GM12878 (cell line): ENCODE results near the gene LEMD2. TPM values are rescaled to one million over a fixed set of nuclear protein-coding genes. Genes with fewer than 3 reads are reported as not detected.

Experiments
- ATAC-seq: fragments of 200-7000 bp; cut with Tn5 transposase; 3 replicates; pipeline ENCODE4 v1.9.1; 2020; ENCODE audit warnings: mild to moderate bottlenecking, moderate library complexity
- BruUV-seq: library from RNA; stranded (reverse); fragments of 400-500 nt; replicated peaks from 2 replicates; lab custom pipeline; 2021; lab: Mats Ljungman, UMichigan
- CTCF ChIA-PET: fragments of 300-600 bp; sonication (Branson Sonifier 250); formaldehyde crosslinking; extraction: SDS; loops from one replicate; lab custom pipeline; 2021; ENCODE audit warnings: inconsistent platforms; lab: Yijun Ruan, JAX
- POLR2A ChIA-PET: fragments of 350-600 bp; formaldehyde crosslinking; extraction: SDS; loops from one replicate; lab custom pipeline; 2021; ENCODE audit warnings: inconsistent platforms; lab: Charles Lee
- RAD21 ChIA-PET: fragments of 300-600 bp; sonication (Branson Sonifier 250); formaldehyde crosslinking; loops from one replicate; lab custom pipeline; 2023; ENCODE audit warnings: antibody characterized with exemption; ENCODE audit not compliant: unreplicated experiment; lab: Charles Lee
- SMC1A ChIA-PET: fragments of 300-600 bp; sonication (Branson Sonifier 250); formaldehyde crosslinking; loops from one replicate; lab custom pipeline; 2023; ENCODE audit not compliant: unreplicated experiment, uncharacterized antibody; lab: Charles Lee
- DNase-seq: peaks from one replicate; pipeline ENCODE4 v3.0.0-alpha.2; 2011; ENCODE audit warnings: low read depth, low spot score
- FAIRE-seq: peaks from 3 replicates; lab custom pipeline; 2011; peaks lifted over from hg19 to GRCh38; lab: Jason Lieb, UNC
- H2AFZ ChIP-seq: 2 replicates; pipeline ENCODE4 v1.6.0; 2011; ENCODE audit warnings: low read depth, low read length, control low read depth; ENCODE audit not compliant: control insufficient read depth
- H3K27ac ChIP-seq: 2 replicates; pipeline ENCODE4 v1.5.1; 2011; ENCODE audit warnings: control low read depth; ENCODE audit not compliant: control insufficient read depth, insufficient read depth
- H3K27me3 ChIP-seq, 2 experiments: replicated peaks in 1 of 2; 2 replicates each; pipeline versions ENCODE4 v1.6.0 to v1.6.1; 2011; ENCODE audit warnings: low read length in 1 of 2; ENCODE audit not compliant: control insufficient read depth in 2 of 2, insufficient read depth in 2 of 2
- H3K36me3 ChIP-seq, 2 experiments: 2 replicates each; pipeline ENCODE4 v1.5.1; 2011; ENCODE audit warnings: low read length in 1 of 2; ENCODE audit not compliant: control insufficient read depth in 2 of 2, insufficient read depth in 2 of 2
- H3K4me1 ChIP-seq: 2 replicates; pipeline ENCODE4 v1.6.1; 2011; ENCODE audit warnings: mild to moderate bottlenecking, low read length, moderate library complexity, mixed read lengths; ENCODE audit not compliant: control insufficient read depth, insufficient read depth
- H3K4me2 ChIP-seq: 2 replicates; pipeline ENCODE4 v1.6.0; 2011; ENCODE audit warnings: control low read depth; ENCODE audit not compliant: control insufficient read depth, insufficient read depth
- H3K4me3 ChIP-seq: fragments of 200-600 bp; sonication (generic); 2 replicates; pipeline ENCODE4 v1.5.1; 2016
- H3K79me2 ChIP-seq: 2 replicates; pipeline ENCODE4 v1.6.0; 2011; ENCODE audit warnings: low read length; ENCODE audit not compliant: control insufficient read depth, insufficient read depth
- H3K9ac ChIP-seq: 2 replicates; pipeline ENCODE4 v1.8.0; 2011; ENCODE audit warnings: low read length, control low read depth, mixed read lengths; ENCODE audit not compliant: control insufficient read depth, insufficient read depth
- H3K9me3 ChIP-seq: replicated peaks from 3 replicates; pipeline ENCODE4 v1.5.1; 2011; ENCODE audit warnings: mild to moderate bottlenecking, low read length; ENCODE audit not compliant: control insufficient read depth, insufficient read depth
- H4K20me1 ChIP-seq: 2 replicates; pipeline ENCODE4 v1.6.0; 2011; ENCODE audit not compliant: control insufficient read depth, insufficient read depth
- CREB1 ChIP-seq: IDR thresholded peaks from 2 replicates; pipeline ENCODE4 v1.6.1; 2012; ENCODE audit warnings: low read depth, mild to moderate bottlenecking, inconsistent platforms
- EGR1 ChIP-seq, 2 experiments: IDR thresholded peaks; 1 replicate in 1 of 2; 2 replicates in 1 of 2; pipeline ENCODE4 v1.6.1; 2011 to 2012; ENCODE audit warnings: low read depth in 2 of 2, low read length in 2 of 2, borderline replicate concordance in 1 of 2, mild to moderate bottlenecking in 1 of 2, moderate library complexity in 1 of 2
- EP300 ChIP-seq, 2 experiments: fragments of 150-350 bp in 1 of 2; IDR thresholded peaks; 2 replicates each; pipeline ENCODE4 v1.6.1; 2011 to 2012; ENCODE audit warnings: low read depth in 2 of 2, low read length in 2 of 2, borderline replicate concordance in 1 of 2, improper control_type of control experiment in 1 of 2, inconsistent platforms in 1 of 2; ENCODE audit not compliant: control insufficient read depth in 1 of 2
- GATAD2B ChIP-seq: fragments of 450-650 bp; conservative IDR thresholded peaks from 2 replicates; pipeline ENCODE4 v1.6.1; 2017; ENCODE audit warnings: low read depth, mild to moderate bottlenecking, moderate library complexity
- IRF4 ChIP-seq: IDR thresholded peaks from 2 replicates; pipeline ENCODE4 v1.6.1; 2011; ENCODE audit warnings: low read depth, low read length
- NBN ChIP-seq: fragments of 450-650 bp; IDR thresholded peaks from 2 replicates; pipeline ENCODE4 v1.6.1; 2016
- POLR2AphosphoS5 ChIP-seq: IDR thresholded peaks from 2 replicates; pipeline ENCODE4 v1.6.1; 2011; ENCODE audit warnings: mild to moderate bottlenecking, low read length, inconsistent platforms
- RB1 ChIP-seq: fragments of 450-650 bp; formaldehyde crosslinking; IDR thresholded peaks from 2 replicates; pipeline ENCODE4 v1.6.1; 2017; ENCODE audit warnings: mild to moderate bottlenecking, borderline replicate concordance
- SKIL ChIP-seq: fragments of 450-650 bp; IDR thresholded peaks from 2 replicates; pipeline ENCODE4 v1.6.1; 2017; ENCODE audit warnings: mild to moderate bottlenecking, low read depth, inconsistent platforms; ENCODE audit not compliant: poor library complexity, severe bottlenecking
- ZNF622 ChIP-seq: fragments of 450-650 bp; IDR thresholded peaks from 2 replicates; pipeline ENCODE4 v1.6.1; 2017; ENCODE audit warnings: mild to moderate bottlenecking, inconsistent platforms
- WGBS: methylation state at CpG from one replicate; pipeline ENCODE4 v1.1.6; 2016; ENCODE audit warnings: low lambda C conversion rate; ENCODE audit not compliant: insufficient replicate concordance, insufficient coverage; ENCODE audit errors: missing lambda C conversion rate; 5-methylcytosine and 5-hydroxymethylcytosine counted together
- in situ Hi-C: fragments of 300-500 bp; cut with MboI; formaldehyde crosslinking; loops from 9 replicates; pipeline ENCODE4 v1.14.3; 2018; ENCODE audit warnings: mixed read lengths
- intact Hi-C: fragments of 100-400 bp; cut with micrococcal nuclease; formaldehyde crosslinking; loops from one replicate; pipeline ENCODE4 v1.14.2; 2022; ENCODE audit not compliant: unreplicated experiment
- polyA plus RNA-seq, 11 experiments: library from polyadenylated mRNA; depleted of rRNA in 4 of 11; unstranded in 6 of 11; stranded (reverse) in 5 of 11; fragments of >200 nt; fragmentation: Nextera tagmentation in 4 of 11; fragmentation: Illumina TruSeq in 1 of 11; extraction: Ambion mirVana in 4 of 11; extraction: Trizol in 1 of 11; gene quantifications; 1 replicate in 1 of 11; 2 replicates in 10 of 11; pipeline versions ENCODE4 v1.2.1 to v1.2.3, GENCODE V29; 2011 to 2016; ENCODE audit warnings: inconsistent platforms in 2 of 11, missing spikeins in 2 of 11, low read depth in 1 of 11
- total RNA-seq, 4 experiments: library from RNA; depleted of rRNA in 3 of 4; stranded (reverse); fragments of >200 nt in 3 of 4; fragmentation: Illumina TruSeq in 1 of 4; extraction: Trizol in 1 of 4; gene quantifications; 2 replicates each; pipeline versions ENCODE4 v1.2.1 to v1.2.3, GENCODE V29; 2013 to 2021

The LEMD2 gene
- total and polyA plus RNA-seq, 10 of the 15 experiments (the other 5 are each of a cell fraction or from before 2014, with no cell fraction given), result 0.45 to 47.1 (median 22.8) TPM

GRCh38 chr6:33728438-33728837 is 60.5 kb downstream of the LEMD2 start:
- intact Hi-C loops, result no loop called here
- no peak for DNase-seq
- H3K79me2 ChIP-seq, result no peaks in the 10 kb centered on the region
- no peak for FAIRE-seq
- no peak for ATAC-seq
- ChIA-PET POLR2A (no interaction called here), RAD21 (no interaction called here), CTCF (interaction anchor here (0.9 to 1.0 kb wide), 2 partner anchors 17 to 38 kb away, joined by 3 read pairs; partner anchors contain the start of gene UQCC2), SMC1A (no interaction called here)
- peaks cover 4 to 11% of the 10 kb centered on the region in 2 experiments; a peak in 2 of 4 replicates for H3K27me3 ChIP-seq
- TF ChIP-seq CREB1 (no peak), RB1 (no peak), POLR2AphosphoS5 (no peak), GATAD2B (no peak), ZNF622 (no peak), IRF4 (no peak), NBN (no peak), SKIL (no peak), EGR1 (IDR thresholded peaks at IDR 0.05; ENCODE audit: borderline replicate concordance in 1 of 2, low read depth in 2 of 2, low read length in 2 of 2) (no peak), EP300 (IDR thresholded peaks at IDR 0.05; ENCODE audit: borderline replicate concordance in 1 of 2, control insufficient read depth in 1 of 2, low read depth in 2 of 2, low read length in 2 of 2) (no peak)
- H3K9me3 ChIP-seq, result no peaks in the 10 kb centered on the region
- in situ Hi-C loops, result no loop called here
- H3K4me2 ChIP-seq, result no peak overlapping the region
- no peaks in the 10 kb centered on the region; the same call in 1 of the 2 replicates for H4K20me1 ChIP-seq
- H3K4me1 ChIP-seq, result no peaks in the 10 kb centered on the region
- WGBS, result 69% methylated on average over 11 of the region's 11 CpGs
- H2AFZ ChIP-seq, result no peak overlapping the region
- BruUV-seq, result no TSS peak
- no peak overlapping the region for H3K9ac ChIP-seq
- H3K4me3 ChIP-seq, result no peak overlapping the region
- H3K36me3 ChIP-seq, result no peaks in the 10 kb centered on the region
- H3K27ac ChIP-seq, result no peak overlapping the region
